Hepatic stellate cell (primary cell): ENCODE measurements around the gene NME1.

ENCODE experiments used
- DNase-seq: peaks from one replicate; pipeline ENCODE4 v3.0.0; 2011; ENCODE audit warnings: low spot score

Gene NME1

GRCh38 chr17:51189628-51190027 lies 36.3 kb downstream of the NME1 start:
- DNase-seq, result no peak

GRCh38 chr17:51191895-51192294 lies 38.5 kb downstream of the NME1 start:
- no peak for DNase-seq

GRCh38 chr17:51197754-51198153 lies 44.4 kb downstream of the NME1 start:
- DNase-seq, result no peak

- DNase-seq, result no peak
Measured at GRCh38 chr17:51200295-51200694, 46.9 kb downstream of the NME1 start.

GRCh38 chr17:51200846-51201245 lies 47.5 kb downstream of the NME1 start:
- DNase-seq, result no peak

- no peak for DNase-seq
Measured at GRCh38 chr17:51203838-51204237, 50.5 kb downstream of the NME1 start.
